DND-41 (cell line): ENCODE measurements around the gene PARVA.

Experiments used
- ATAC-seq: fragments of 200-7000 bp; cut with Tn5 transposase; 3 replicates; pipeline ENCODE4 v1.9.1; 2021; ENCODE audit warnings: low read depth; ENCODE audit not compliant: insufficient read depth
- DNase-seq: peaks from one replicate; pipeline ENCODE4 v3.0.0-alpha.2; 2020
- H2AFZ ChIP-seq: 2 replicates; pipeline ENCODE4 v1.6.0; 2012; ENCODE audit warnings: low read depth, low read length
- H3K27ac ChIP-seq: 2 replicates; pipeline ENCODE4 v1.5.1; 2012; ENCODE audit warnings: low read length, inconsistent platforms
- H3K27me3 ChIP-seq: fragments of 200-600 bp; sonication (generic); 2 replicates; pipeline ENCODE4 v1.6.0; 2012; ENCODE audit warnings: low read length, mild to moderate bottlenecking, inconsistent platforms; ENCODE audit not compliant: insufficient read depth, poor library complexity
- H3K36me3 ChIP-seq: 2 replicates; pipeline ENCODE4 v1.5.1; 2012; ENCODE audit warnings: low read length, inconsistent platforms; ENCODE audit not compliant: insufficient read depth
- H3K4me1 ChIP-seq: 2 replicates; pipeline ENCODE4 v1.5.1; 2012; ENCODE audit warnings: mild to moderate bottlenecking, low read length; ENCODE audit not compliant: insufficient read depth
- H3K4me2 ChIP-seq: 2 replicates; pipeline ENCODE4 v1.6.0; 2012; ENCODE audit warnings: mild to moderate bottlenecking, moderate library complexity, low read length, inconsistent platforms; ENCODE audit not compliant: insufficient read depth
- H3K4me3 ChIP-seq, 2 experiments: fragments of 200-600 bp in 1 of 2; shearing (Covaris generic) in 1 of 2; 2 replicates each; pipeline ENCODE4 v1.5.1; 2012 to 2016; ENCODE audit warnings: inconsistent platforms in 2 of 2, low read length in 2 of 2, mild to moderate bottlenecking in 2 of 2, low read depth in 1 of 2, moderate library complexity in 1 of 2
- H3K79me2 ChIP-seq: 2 replicates; pipeline ENCODE4 v1.6.0; 2012; ENCODE audit warnings: low read length, inconsistent platforms; ENCODE audit not compliant: insufficient read depth
- H3K9ac ChIP-seq: 2 replicates; pipeline ENCODE4 v1.6.0; 2012; ENCODE audit warnings: low read depth, mild to moderate bottlenecking, inconsistent platforms, low read length, moderate library complexity
- H3K9me3 ChIP-seq: 2 replicates; pipeline ENCODE4 v1.5.1; 2012; ENCODE audit warnings: low read length, moderate library complexity, mild to moderate bottlenecking, inconsistent platforms; ENCODE audit not compliant: insufficient read depth, severe bottlenecking
- H4K20me1 ChIP-seq: 2 replicates; pipeline ENCODE4 v1.6.0; 2012; ENCODE audit warnings: low read length; ENCODE audit not compliant: insufficient read depth
- CTCF ChIP-seq: IDR thresholded peaks from 2 replicates; pipeline ENCODE4 v1.5.1; 2012; ENCODE audit warnings: borderline replicate concordance, low read length, moderate library complexity, mild to moderate bottlenecking; ENCODE audit not compliant: poor library complexity, severe bottlenecking; ENCODE audit errors: extremely low read depth
- EZH2 ChIP-seq: IDR thresholded peaks from 3 replicates; pipeline ENCODE4 v1.6.1; 2012; ENCODE audit warnings: borderline replicate concordance, low read depth, mild to moderate bottlenecking, moderate library complexity, low read length, inconsistent platforms; ENCODE audit not compliant: severe bottlenecking

The PARVA gene

GRCh38 chr11:12420040-12420439, 42.7 kb downstream of the PARVA start:
- no peaks in the 10 kb centered on the region for H4K20me1 ChIP-seq
- no peaks in the 10 kb centered on the region for H3K9me3 ChIP-seq
- H3K36me3 ChIP-seq = no peaks in the 10 kb centered on the region
- no peak overlapping the region for H3K27ac ChIP-seq
- no peaks in the 10 kb centered on the region for H3K4me1 ChIP-seq
- H3K4me3 ChIP-seq = no peak overlapping the region
- no peak overlapping the region for H2AFZ ChIP-seq
- no peaks in the 10 kb centered on the region for H3K79me2 ChIP-seq
- H3K27me3 ChIP-seq = peaks cover under 1% of the 10 kb centered on the region
- no peak overlapping the region for H3K9ac ChIP-seq
- no peak for TF ChIP-seq CTCF
- no peak for TF ChIP-seq EZH2
- DNase-seq (no peak), ATAC-seq (no peak)
- no peak overlapping the region for H3K4me2 ChIP-seq

- TF ChIP-seq EZH2 = no peak
- no peak for TF ChIP-seq CTCF
- DNase-seq (no peak), ATAC-seq (no peak)
- Histone ChIP-seq H3K27me3 (peaks cover 3% of the 10 kb centered on the region), H3K4me2 (no peak overlapping the region), H3K9me3 (no peaks in the 10 kb centered on the region), H3K4me1 (no peaks in the 10 kb centered on the region), H2AFZ (no peak overlapping the region), H3K9ac (no peak overlapping the region), H3K36me3 (no peaks in the 10 kb centered on the region), H3K27ac (no peak overlapping the region), H4K20me1 (no peaks in the 10 kb centered on the region), H3K4me3 (no peak overlapping the region), H3K79me2 (no peaks in the 10 kb centered on the region)
Measured at GRCh38 chr11:12420706-12421105, 43.3 kb downstream of the PARVA start.

- TF ChIP-seq EZH2 (no peak), CTCF (no peak)
- H3K79me2 ChIP-seq = no peaks in the 10 kb centered on the region
- DNase-seq = no peak
- no peak overlapping the region for H3K4me2 ChIP-seq
- H3K27me3 ChIP-seq = peaks cover 3% of the 10 kb centered on the region
- H3K27ac ChIP-seq = no peak overlapping the region
- H2AFZ ChIP-seq = no peak overlapping the region
- no peaks in the 10 kb centered on the region for H3K4me1 ChIP-seq
- no peaks in the 10 kb centered on the region for H3K36me3 ChIP-seq
- no peak overlapping the region for H3K9ac ChIP-seq
- H3K4me3 ChIP-seq = no peak overlapping the region
- ATAC-seq = no peak
- H3K9me3 ChIP-seq = no peaks in the 10 kb centered on the region
- H4K20me1 ChIP-seq = no peaks in the 10 kb centered on the region
Measured at GRCh38 chr11:12421386-12421785, 44.0 kb downstream of the PARVA start.

GRCh38 chr11:12426176-12426575, 48.8 kb downstream of the PARVA start:
- Histone ChIP-seq H2AFZ (no peak overlapping the region), H3K27me3 (peaks cover 17% of the 10 kb centered on the region), H3K4me2 (no peak overlapping the region), H3K4me1 (no peaks in the 10 kb centered on the region), H3K9me3 (no peaks in the 10 kb centered on the region), H3K79me2 (no peaks in the 10 kb centered on the region), H3K27ac (no peak overlapping the region), H4K20me1 (no peaks in the 10 kb centered on the region), H3K36me3 (no peaks in the 10 kb centered on the region), H3K9ac (no peak overlapping the region), H3K4me3 (no peak overlapping the region)
- no peak for TF ChIP-seq EZH2
- TF ChIP-seq CTCF = no peak
- ATAC-seq (no peak), DNase-seq (no peak)
